B cell (primary cell): ENCODE data around the gene WRAP73.

Source experiments
- EZH2 ChIP-seq: IDR thresholded peaks from 2 replicates; pipeline ENCODE4 v1.6.1; 2012; ENCODE audit warnings: borderline replicate concordance, low read depth, mild to moderate bottlenecking, moderate library complexity, low read length; ENCODE audit not compliant: insufficient read depth, poor library complexity, severe bottlenecking
- TF ChIP-seq, protein P1 (sequence below): fragments of 200-600 bp; IDR thresholded peaks from one replicate; pipeline ENCODE4 v1.8.0; 2022; ENCODE audit warnings: antibody characterized with exemption, mild to moderate bottlenecking

DNA sequence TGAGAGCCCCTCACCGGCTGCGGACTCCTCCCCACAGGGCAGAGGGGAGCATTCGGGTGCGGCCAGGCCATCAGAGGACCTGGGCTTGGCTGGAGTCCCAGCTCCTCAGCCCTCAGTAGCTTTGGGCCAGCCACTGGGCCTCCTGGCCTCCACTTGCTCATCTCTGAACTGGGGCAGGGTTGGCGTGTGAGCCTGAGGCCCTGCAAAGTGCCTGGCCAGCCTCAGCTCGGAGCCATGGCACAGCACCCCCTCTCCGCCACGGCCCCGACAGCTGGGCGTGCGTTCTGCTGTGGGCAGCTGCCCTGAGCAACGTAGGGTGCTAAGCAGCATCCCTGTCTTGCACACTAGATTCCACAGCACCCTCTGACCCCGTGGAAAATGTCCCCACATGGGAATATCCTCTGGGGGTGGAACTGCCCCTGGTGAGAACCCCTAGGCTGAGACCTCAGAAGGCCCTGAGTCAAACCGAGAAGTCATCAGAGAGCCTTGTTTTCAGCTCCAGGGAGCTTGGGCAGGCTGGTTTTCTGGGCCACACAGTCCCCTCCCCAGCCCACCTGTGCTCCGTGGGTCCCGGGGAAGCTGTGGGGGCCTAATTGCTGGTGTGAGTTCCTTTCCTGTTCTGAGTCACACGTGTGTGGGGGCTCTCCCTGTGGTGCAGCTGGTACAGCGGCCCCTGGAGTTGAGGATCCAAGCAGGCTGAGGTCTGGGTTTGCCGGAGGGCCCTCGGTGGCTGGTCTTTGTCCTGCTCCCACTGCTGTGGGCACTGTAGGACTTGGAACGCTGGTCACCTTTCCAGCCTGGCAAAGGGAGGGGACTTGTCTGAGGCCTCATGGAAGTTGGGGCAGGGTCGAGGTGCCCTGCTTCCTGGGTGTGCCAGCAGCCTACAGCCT lies 26.9 kb upstream of the WRAP73 start:
- TF ChIP-seq, protein P1, sequence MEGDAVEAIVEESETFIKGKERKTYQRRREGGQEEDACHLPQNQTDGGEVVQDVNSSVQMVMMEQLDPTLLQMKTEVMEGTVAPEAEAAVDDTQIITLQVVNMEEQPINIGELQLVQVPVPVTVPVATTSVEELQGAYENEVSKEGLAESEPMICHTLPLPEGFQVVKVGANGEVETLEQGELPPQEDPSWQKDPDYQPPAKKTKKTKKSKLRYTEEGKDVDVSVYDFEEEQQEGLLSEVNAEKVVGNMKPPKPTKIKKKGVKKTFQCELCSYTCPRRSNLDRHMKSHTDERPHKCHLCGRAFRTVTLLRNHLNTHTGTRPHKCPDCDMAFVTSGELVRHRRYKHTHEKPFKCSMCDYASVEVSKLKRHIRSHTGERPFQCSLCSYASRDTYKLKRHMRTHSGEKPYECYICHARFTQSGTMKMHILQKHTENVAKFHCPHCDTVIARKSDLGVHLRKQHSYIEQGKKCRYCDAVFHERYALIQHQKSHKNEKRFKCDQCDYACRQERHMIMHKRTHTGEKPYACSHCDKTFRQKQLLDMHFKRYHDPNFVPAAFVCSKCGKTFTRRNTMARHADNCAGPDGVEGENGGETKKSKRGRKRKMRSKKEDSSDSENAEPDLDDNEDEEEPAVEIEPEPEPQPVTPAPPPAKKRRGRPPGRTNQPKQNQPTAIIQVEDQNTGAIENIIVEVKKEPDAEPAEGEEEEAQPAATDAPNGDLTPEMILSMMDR = no peak
- no peak for TF ChIP-seq EZH2
